Measurements from ENCODE around the gene MARS1.

Gene MARS1

DNA sequence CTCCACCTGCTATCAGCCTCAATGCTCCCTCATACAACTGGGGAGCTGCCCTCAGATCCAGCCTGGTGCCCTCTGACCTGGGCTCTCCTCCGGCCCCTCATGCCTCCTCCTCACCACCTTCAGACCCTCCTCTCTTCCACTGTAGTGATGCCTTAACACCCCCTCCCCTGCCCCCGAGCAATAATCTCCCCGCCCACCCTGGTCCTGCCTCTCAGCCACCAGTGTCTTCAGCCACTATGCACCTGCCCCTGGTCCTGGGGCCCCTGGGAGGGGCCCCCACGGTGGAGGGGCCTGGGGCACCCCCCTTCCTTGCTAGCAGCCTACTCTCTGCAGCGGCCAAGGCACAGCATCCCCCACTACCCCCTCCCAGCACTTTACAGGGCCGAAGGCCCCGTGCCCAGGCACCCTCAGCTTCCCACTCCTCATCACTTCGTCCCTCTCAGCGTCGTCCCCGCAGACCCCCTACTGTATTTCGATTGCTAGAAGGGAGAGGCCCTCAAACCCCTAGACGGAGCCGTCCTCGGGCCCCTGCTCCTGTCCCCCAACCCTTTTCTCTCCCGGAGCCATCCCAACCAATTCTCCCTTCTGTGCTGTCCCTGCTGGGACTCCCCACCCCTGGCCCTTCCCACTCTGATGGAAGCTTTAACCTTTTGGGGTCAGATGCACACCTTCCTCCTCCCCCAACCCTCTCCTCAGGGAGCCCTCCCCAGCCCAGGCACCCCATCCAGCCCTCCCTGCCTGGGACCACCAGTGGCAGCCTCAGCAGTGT, 37.9 kb downstream of the MARS1 start:
- TF ChIP-seq FOXP2 (optimal IDR thresholded peaks at IDR 0.05; ENCODE audit: control extremely low read depth, extremely low read length, insufficient read depth) (no peak), POLR2AphosphoS5 (IDR thresholded peaks at IDR 0.05; ENCODE audit: borderline replicate concordance, low read depth, low read length) (no peak), EZH2 (IDR thresholded peaks at IDR 0.05) (no peak)
- no peak overlapping the region for H3K4me3 ChIP-seq
- H3K9me3 ChIP-seq (ENCODE audit: low read depth, low read length): no peaks in the 10 kb centered on the region
- H3K27ac ChIP-seq: no peak overlapping the region
- no peak overlapping the region for H3K9ac ChIP-seq (ENCODE audit: insufficient read length)
- DNase-seq (ENCODE audit: low read depth, low spot score): no peak
- H3K36me3 ChIP-seq (ENCODE audit: insufficient read depth, low read length): peaks cover 67% of the 10 kb centered on the region

DNA sequence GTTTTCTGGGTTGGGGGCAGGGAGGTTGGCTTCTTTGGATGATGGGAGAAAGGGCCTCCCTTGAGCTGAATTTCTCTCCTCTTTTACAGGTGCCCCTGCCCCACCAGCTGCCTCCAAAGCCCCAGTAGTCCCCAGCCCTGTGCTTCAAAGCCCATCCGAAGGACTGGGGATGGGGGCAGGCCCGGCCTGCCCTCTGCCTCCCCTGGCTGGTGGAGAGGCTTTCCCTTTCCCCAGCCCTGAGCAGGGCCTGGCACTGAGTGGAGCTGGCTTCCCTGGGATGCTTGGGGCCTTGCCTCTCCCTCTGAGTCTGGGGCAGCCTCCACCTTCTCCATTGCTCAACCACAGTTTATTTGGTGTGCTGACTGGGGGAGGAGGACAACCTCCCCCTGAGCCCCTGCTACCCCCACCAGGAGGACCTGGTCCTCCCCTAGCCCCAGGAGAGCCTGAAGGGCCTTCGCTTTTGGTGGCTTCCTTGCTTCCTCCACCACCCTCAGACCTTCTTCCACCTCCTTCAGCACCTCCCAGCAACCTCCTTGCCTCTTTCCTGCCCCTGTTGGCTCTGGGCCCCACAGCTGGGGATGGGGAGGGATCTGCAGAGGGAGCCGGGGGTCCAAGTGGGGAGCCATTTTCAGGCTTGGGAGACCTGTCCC, 38.7 kb downstream of the MARS1 start:
- H3K4me3 ChIP-seq: no peak overlapping the region
- H3K27ac ChIP-seq: no peak overlapping the region
- DNase-seq (ENCODE audit: low read depth, low spot score): no peak
- H3K9ac ChIP-seq (ENCODE audit: insufficient read length): no peak overlapping the region
- H3K9me3 ChIP-seq (ENCODE audit: low read depth, low read length): no peaks in the 10 kb centered on the region
- peaks cover 75% of the 10 kb centered on the region for H3K36me3 ChIP-seq (ENCODE audit: insufficient read depth, low read length)
- TF ChIP-seq EZH2 (IDR thresholded peaks at IDR 0.05) (no peak), POLR2AphosphoS5 (IDR thresholded peaks at IDR 0.05; ENCODE audit: borderline replicate concordance, low read depth, low read length) (no peak), FOXP2 (optimal IDR thresholded peaks at IDR 0.05; ENCODE audit: control extremely low read depth, extremely low read length, insufficient read depth) (no peak)

DNA sequence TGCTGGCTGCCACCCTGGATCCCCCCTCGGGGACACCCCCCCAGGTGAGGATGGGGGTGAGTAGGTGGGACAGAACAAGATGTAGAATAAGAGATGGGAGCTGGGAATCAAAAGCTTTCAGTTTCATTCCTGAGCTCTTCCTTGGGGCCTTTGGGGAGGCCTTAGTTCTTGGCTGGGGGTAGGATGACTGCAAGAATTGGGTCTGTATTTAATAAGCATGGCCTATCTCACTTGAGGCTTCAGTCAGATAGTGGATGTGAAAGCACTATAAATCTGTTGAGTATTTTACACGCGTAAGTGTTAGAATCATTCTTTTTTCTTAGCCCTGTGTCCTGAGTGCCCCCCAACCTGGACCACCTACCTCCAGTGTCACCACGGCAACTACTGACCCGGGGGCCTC, 39.3 kb downstream of the MARS1 start:
- DNase-seq (ENCODE audit: low read depth, low spot score): no peak
- H3K4me3 ChIP-seq: no peak overlapping the region
- H3K9ac ChIP-seq (ENCODE audit: insufficient read length): no peak overlapping the region
- 0 out of 2 replicates have a peak overlapping the region, but pooled peaks have one; percentile 42 for H3K27ac ChIP-seq
- no peaks in the 10 kb centered on the region for H3K9me3 ChIP-seq (ENCODE audit: low read depth, low read length)
- peaks cover 80% of the 10 kb centered on the region for H3K36me3 ChIP-seq (ENCODE audit: insufficient read depth, low read length)
- no peak for TF ChIP-seq EZH2 (IDR thresholded peaks at IDR 0.05)
- no peak for TF ChIP-seq POLR2AphosphoS5 (IDR thresholded peaks at IDR 0.05; ENCODE audit: borderline replicate concordance, low read depth, low read length)
- no peak for TF ChIP-seq FOXP2 (optimal IDR thresholded peaks at IDR 0.05; ENCODE audit: control extremely low read depth, extremely low read length, insufficient read depth)

GRCh38 chr12:57528176-57528575, 40.3 kb downstream of the MARS1 start:
- no peak for DNase-seq (ENCODE audit: low read depth, low spot score)
- Histone ChIP-seq H3K9ac (ENCODE audit: insufficient read length) (no peak overlapping the region), H3K4me3 (no peak overlapping the region), H3K9me3 (ENCODE audit: low read depth, low read length) (no peaks in the 10 kb centered on the region), H3K36me3 (ENCODE audit: insufficient read depth, low read length) (peaks cover 90% of the 10 kb centered on the region), H3K27ac (no peak overlapping the region)
- no peak for TF ChIP-seq POLR2AphosphoS5 (IDR thresholded peaks at IDR 0.05; ENCODE audit: borderline replicate concordance, low read depth, low read length)
- TF ChIP-seq FOXP2 (optimal IDR thresholded peaks at IDR 0.05; ENCODE audit: control extremely low read depth, extremely low read length, insufficient read depth): no peak
- no peak for TF ChIP-seq EZH2 (IDR thresholded peaks at IDR 0.05)

DNA sequence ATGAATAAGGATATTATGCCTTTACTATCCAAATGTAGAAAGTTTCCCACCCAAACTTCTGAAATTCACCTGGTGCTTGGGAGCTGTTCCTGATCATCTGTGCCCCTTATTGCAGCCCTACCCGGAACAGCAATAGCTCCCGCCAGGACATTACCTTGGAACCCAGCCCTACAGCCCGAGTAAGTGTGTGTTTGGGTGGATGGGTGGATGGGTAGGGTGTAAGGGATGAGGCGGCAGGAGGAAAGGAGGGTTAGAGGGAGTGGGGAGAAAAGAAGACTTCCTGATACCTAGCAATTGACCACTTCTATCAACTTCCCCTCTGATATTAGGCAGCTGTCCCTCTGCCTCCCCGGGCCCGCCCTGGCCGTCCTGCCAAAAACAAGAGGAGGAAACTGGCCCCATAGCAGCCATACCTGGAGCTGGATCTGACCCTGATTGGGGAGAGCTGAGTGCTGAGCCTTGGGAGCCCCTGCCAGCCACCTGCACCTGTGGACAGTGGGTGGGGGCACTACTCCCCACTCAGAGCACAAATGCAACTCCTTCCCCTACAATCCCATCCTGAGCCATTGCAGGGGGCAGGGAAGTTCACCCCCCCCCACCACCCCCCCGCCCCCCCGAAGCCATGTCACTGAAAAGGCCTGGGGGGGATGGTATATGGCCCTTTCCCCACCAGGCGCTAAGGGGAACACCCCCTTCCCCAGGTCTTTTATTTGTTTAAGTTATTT, 41.1 kb downstream of the MARS1 start:
- DNase-seq (ENCODE audit: low read depth, low spot score): no peak
- H3K9ac ChIP-seq (ENCODE audit: insufficient read length): no peak overlapping the region
- peak overlapping the region; percentile 19; the same call in 1 of the 2 replicates for H3K27ac ChIP-seq
- no peaks in the 10 kb centered on the region for H3K9me3 ChIP-seq (ENCODE audit: low read depth, low read length)
- peaks cover 93% of the 10 kb centered on the region for H3K36me3 ChIP-seq (ENCODE audit: insufficient read depth, low read length)
- no peak overlapping the region for H3K4me3 ChIP-seq
- TF ChIP-seq FOXP2 (optimal IDR thresholded peaks at IDR 0.05; ENCODE audit: control extremely low read depth, extremely low read length, insufficient read depth) (no peak), POLR2AphosphoS5 (IDR thresholded peaks at IDR 0.05; ENCODE audit: borderline replicate concordance, low read depth, low read length) (no peak; the same call in 1 of the 2 replicates), EZH2 (IDR thresholded peaks at IDR 0.05) (no peak)

DNA sequence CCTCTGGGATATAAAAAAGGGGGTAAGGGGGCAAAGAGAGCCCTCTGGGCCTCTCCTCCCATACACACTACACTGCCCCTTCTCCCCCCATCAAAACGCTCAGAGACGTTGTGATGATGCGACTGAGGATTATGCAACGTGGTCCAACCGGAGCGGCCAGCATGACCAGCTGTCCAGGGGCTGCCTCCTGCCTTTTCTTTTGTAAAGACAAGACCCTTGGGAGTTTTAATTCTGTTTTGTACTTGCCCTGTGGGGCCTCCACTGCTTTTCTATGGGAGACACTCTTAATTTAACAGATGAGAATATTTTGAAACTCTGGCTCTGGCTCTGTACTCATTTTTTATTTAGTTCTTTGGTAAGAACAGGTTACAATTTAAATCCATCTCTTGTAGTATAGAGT, 42.0 kb downstream of the MARS1 start:
- peaks cover 92% of the 10 kb centered on the region for H3K36me3 ChIP-seq (ENCODE audit: insufficient read depth, low read length)
- H3K9ac ChIP-seq (ENCODE audit: insufficient read length): no peak overlapping the region
- no peak for TF ChIP-seq EZH2 (IDR thresholded peaks at IDR 0.05)
- no peak; the same call in none of the 2 replicates for TF ChIP-seq POLR2AphosphoS5 (IDR thresholded peaks at IDR 0.05; ENCODE audit: borderline replicate concordance, low read depth, low read length)
- no peak for TF ChIP-seq FOXP2 (optimal IDR thresholded peaks at IDR 0.05; ENCODE audit: control extremely low read depth, extremely low read length, insufficient read depth)
- H3K27ac ChIP-seq: peak overlapping the region; percentile 35; the same call in 1 of the 2 replicates
- no peaks in the 10 kb centered on the region for H3K9me3 ChIP-seq (ENCODE audit: low read depth, low read length)
- no peak overlapping the region for H3K4me3 ChIP-seq
- DNase-seq (ENCODE audit: low read depth, low spot score): no peak

GRCh38 chr12:57530396-57531142, 42.7 kb downstream of the MARS1 start:
- Histone ChIP-seq H3K9ac (ENCODE audit: insufficient read length) (no peak overlapping the region), H3K36me3 (ENCODE audit: insufficient read depth, low read length) (peaks cover 92% of the 10 kb centered on the region), H3K4me3 (no peak overlapping the region), H3K9me3 (ENCODE audit: low read depth, low read length) (no peaks in the 10 kb centered on the region), H3K27ac (peak overlapping the region; percentile 35)
- no peak for DNase-seq (ENCODE audit: low read depth, low spot score)
- no peak for TF ChIP-seq EZH2 (IDR thresholded peaks at IDR 0.05)
- no peak for TF ChIP-seq POLR2AphosphoS5 (IDR thresholded peaks at IDR 0.05; ENCODE audit: borderline replicate concordance, low read depth, low read length)
- no peak for TF ChIP-seq FOXP2 (optimal IDR thresholded peaks at IDR 0.05; ENCODE audit: control extremely low read depth, extremely low read length, insufficient read depth)

Data from SK-N-MC (cell line).